Measurements from ENCODE around the gene TNFRSF12A. TPM values are rescaled to one million over a fixed set of nuclear protein-coding genes. Genes with fewer than 3 reads are reported as not detected.

TNFRSF12A gene
- total RNA-seq, 1 donor from 2014 or later, result 12.3 TPM

DNA sequence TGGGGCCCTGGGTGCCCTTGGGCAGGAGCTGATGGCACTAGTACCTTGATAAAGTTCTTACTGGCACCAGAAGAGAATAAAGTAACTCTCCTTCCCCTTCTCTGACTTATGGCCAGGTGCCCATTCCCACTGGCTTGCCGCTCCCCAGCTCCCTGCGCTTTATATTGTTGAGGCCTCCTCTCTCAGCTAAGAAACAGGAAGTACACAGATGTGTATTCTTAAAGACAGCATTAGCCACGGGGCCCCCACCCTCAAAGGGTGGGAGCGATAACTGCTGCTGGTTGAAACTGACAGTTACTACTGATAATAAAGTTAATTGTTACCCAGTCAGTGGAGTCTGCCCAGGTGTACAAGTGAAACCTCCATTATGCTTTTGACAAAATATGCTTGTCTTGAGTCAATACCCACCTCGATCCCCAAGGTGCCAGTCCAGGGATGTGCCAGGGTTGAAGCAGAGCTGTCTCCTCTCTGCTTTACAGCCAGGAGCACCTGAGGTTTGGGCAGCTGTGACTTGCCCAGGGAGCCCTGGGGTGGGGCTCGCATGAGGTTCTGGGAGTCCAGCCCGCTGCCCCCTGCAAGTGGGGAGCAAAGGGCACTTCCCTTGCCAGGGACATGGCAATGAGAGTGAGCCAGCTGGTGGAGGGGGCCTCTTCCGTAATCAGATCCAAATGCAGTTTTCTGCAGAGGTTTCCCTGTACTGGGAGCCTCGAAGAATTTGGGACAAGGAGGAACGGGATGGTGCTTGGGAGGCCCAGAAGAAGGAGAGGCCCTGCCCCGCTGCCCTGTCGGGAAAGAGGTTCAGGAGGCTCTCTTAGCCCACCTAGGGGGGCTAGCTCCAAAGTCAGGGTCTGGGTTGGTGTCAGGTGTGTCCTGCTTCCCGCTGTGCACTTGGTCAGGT is 12.9 kb upstream of the TNFRSF12A start:
- no peak for DNase-seq (ENCODE audit: extremely low spot score in 2 of 2)
- Histone ChIP-seq H3K4me1 (peaks cover 8% of the 10 kb centered on the region), H3K27ac (no peak overlapping the region), H3K27me3 (peaks cover 7% of the 10 kb centered on the region), H3K4me3 (no peak overlapping the region), H3K9me3 (no peaks in the 10 kb centered on the region), H3K36me3 (no peaks in the 10 kb centered on the region)
- TF ChIP-seq POLR2A (IDR thresholded peaks at IDR 0.05), result no peak
- no peak for TF ChIP-seq CTCF (IDR thresholded peaks at IDR 0.05)
- intact Hi-C loops (cut with DNase I), result no loop called here

GRCh38 chr16:3007957-3008689 is 12.0 kb upstream of the TNFRSF12A start:
- Histone ChIP-seq H3K4me3 (no peak overlapping the region), H3K27ac (no peak overlapping the region), H3K36me3 (no peaks in the 10 kb centered on the region), H3K27me3 (peaks cover 11% of the 10 kb centered on the region), H3K9me3 (no peaks in the 10 kb centered on the region), H3K4me1 (peaks cover 8% of the 10 kb centered on the region)
- no peak for DNase-seq (ENCODE audit: extremely low spot score in 2 of 2)
- TF ChIP-seq CTCF (IDR thresholded peaks at IDR 0.05) (no peak), POLR2A (IDR thresholded peaks at IDR 0.05) (no peak), POLR2AphosphoS5 (IDR thresholded peaks at IDR 0.05; ENCODE audit: insufficient read depth in 1 of 2, low read depth in 1 of 2) (no peak)
- intact Hi-C loops (cut with DNase I), result no loop called here

DNA sequence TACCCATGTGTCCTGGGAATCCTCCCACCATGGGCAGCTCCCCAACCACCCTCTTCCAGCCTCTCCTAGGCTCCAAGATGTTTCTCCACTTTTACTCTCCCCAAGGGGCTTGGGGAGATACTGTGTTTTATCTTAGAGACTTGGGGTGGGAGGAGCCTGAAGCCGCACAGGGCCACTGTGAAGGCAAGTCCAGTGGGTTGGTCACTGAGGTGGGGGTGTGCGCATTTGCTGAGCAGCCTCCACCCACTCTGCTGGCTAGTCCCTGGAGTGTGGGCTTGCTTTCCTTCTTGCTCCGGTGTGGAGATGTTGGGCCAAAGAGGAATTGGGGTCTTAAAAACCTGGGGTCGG is 11.5 kb upstream of the TNFRSF12A start:
- intact Hi-C loops (cut with DNase I), result no loop called here

GRCh38 chr16:3009568-3010390 is 10.4 kb upstream of the TNFRSF12A start:
- H3K27ac ChIP-seq, result no peak overlapping the region
- no peaks in the 10 kb centered on the region for H3K36me3 ChIP-seq
- H3K9me3 ChIP-seq, result no peaks in the 10 kb centered on the region
- no peak for DNase-seq (ENCODE audit: extremely low spot score in 2 of 2)
- intact Hi-C loops (cut with DNase I), result no loop called here
- H3K27me3 ChIP-seq, result peaks cover 11% of the 10 kb centered on the region
- TF ChIP-seq CTCF (IDR thresholded peaks at IDR 0.05) (no peak), POLR2AphosphoS5 (IDR thresholded peaks at IDR 0.05; ENCODE audit: insufficient read depth in 1 of 2, low read depth in 1 of 2) (no peak), POLR2A (IDR thresholded peaks at IDR 0.05) (no peak)
- no peak overlapping the region for H3K4me3 ChIP-seq
- peaks cover 7% of the 10 kb centered on the region for H3K4me1 ChIP-seq

More for the DNA sequence above, 11.5 kb upstream of the TNFRSF12A start:
- TF ChIP-seq POLR2AphosphoS5 (IDR thresholded peaks at IDR 0.05; ENCODE audit: insufficient read depth in 1 of 2, low read depth in 1 of 2) (no peak), CTCF (IDR thresholded peaks at IDR 0.05) (no peak), POLR2A (IDR thresholded peaks at IDR 0.05) (no peak)
- no peak for DNase-seq (ENCODE audit: extremely low spot score in 2 of 2)
- Histone ChIP-seq H3K27me3 (peaks cover 11% of the 10 kb centered on the region), H3K27ac (no peak overlapping the region), H3K9me3 (no peaks in the 10 kb centered on the region), H3K4me1 (peaks cover 8% of the 10 kb centered on the region), H3K36me3 (no peaks in the 10 kb centered on the region), H3K4me3 (no peak overlapping the region)

Data from vagina (tissue), 2 donors.